SK-N-SH (cell line): ENCODE measurements around the gene DENND6B. TPM values are rescaled to one million over a fixed set of nuclear protein-coding genes. Genes with fewer than 3 reads are reported as not detected.

ENCODE experiments used
- CTCF ChIA-PET: fragments of 300-600, 350-600 bp; formaldehyde crosslinking; extraction: SDS; loops from one replicate; lab custom pipeline; 2021; lab: Yijun Ruan, JAX
- POLR2A ChIA-PET: fragments of 350-600 bp; sonication (Branson Sonifier 250); formaldehyde crosslinking; extraction: SDS; loops from one replicate; lab custom pipeline; 2020; ENCODE audit warnings: antibody characterized with exemption, inconsistent platforms; lab: Yijun Ruan, JAX
- DNase-seq: peaks from one replicate; pipeline ENCODE4 v3.0.0; 2012
- H2AFZ ChIP-seq: fragments of 200-600 bp; sonication (generic); 2 replicates; pipeline ENCODE4 v1.8.1; 2016; ENCODE audit warnings: antibody characterized with exemption, mild to moderate bottlenecking, low read depth
- H3F3A ChIP-seq: fragments of 200-600 bp; sonication (generic); replicated peaks from 2 replicates; pipeline ENCODE3; 2016; ENCODE audit warnings: antibody characterized with exemption, mild to moderate bottlenecking; ENCODE audit not compliant: insufficient read depth
- H3K27ac ChIP-seq, 2 experiments: fragments of 200-500 bp in 1 of 2; fragments of 200-600 bp in 1 of 2; sonication (Bioruptor generic) in 1 of 2; sonication (generic), shearing (Covaris generic) in 1 of 2; 2 replicates each; pipeline versions ENCODE4 v1.5.1 to v1.6.1; 2014 to 2016; ENCODE audit warnings: low read depth in 2 of 2, inconsistent platforms in 1 of 2, low read length in 1 of 2, mild to moderate bottlenecking in 1 of 2, mixed read lengths in 1 of 2
- H3K27me3 ChIP-seq: fragments of 200-600 bp; sonication (generic), shearing (Covaris generic); 2 replicates; pipeline ENCODE4 v1.6.1; 2016; ENCODE audit warnings: mixed run types; ENCODE audit not compliant: insufficient read depth
- H3K36me3 ChIP-seq, 2 experiments: fragments of 200-500 bp in 1 of 2; fragments of 200-600 bp in 1 of 2; sonication (Bioruptor generic) in 1 of 2; sonication (generic) in 1 of 2; replicated peaks in 1 of 2; 2 replicates each; pipeline versions ENCODE3 to v1.5.1; 2014 to 2016; ENCODE audit warnings: low read length in 1 of 2, mild to moderate bottlenecking in 1 of 2; ENCODE audit not compliant: insufficient read depth in 2 of 2, control insufficient read depth in 1 of 2
- H3K4me1 ChIP-seq, 2 experiments: fragments of 200-500 bp in 1 of 2; fragments of 200-600 bp in 1 of 2; sonication (Bioruptor generic) in 1 of 2; sonication (generic), shearing (Covaris generic) in 1 of 2; 2 replicates each; pipeline versions ENCODE4 v1.5.1 to v1.6.1; 2014 to 2016; ENCODE audit warnings: low read depth in 1 of 2, low read length in 1 of 2, mixed run types in 1 of 2; ENCODE audit not compliant: insufficient read depth in 2 of 2, control insufficient read depth in 1 of 2
- H3K4me2 ChIP-seq: fragments of 200-600 bp; sonication (generic), shearing (Covaris generic); 2 replicates; pipeline ENCODE4 v1.6.1; 2017; ENCODE audit warnings: mixed run types
- H3K4me3 ChIP-seq, 2 experiments: fragments of 200-500 bp in 1 of 2; fragments of 200-600 bp in 1 of 2; sonication (Bioruptor generic) in 1 of 2; sonication (generic), shearing (Covaris generic) in 1 of 2; 2 replicates each; pipeline versions ENCODE4 v1.5.1 to v1.8.1; 2014 to 2016; ENCODE audit warnings: low read depth in 2 of 2, inconsistent platforms in 1 of 2, low read length in 1 of 2, mild to moderate bottlenecking in 1 of 2, mixed read lengths in 1 of 2, moderate library complexity in 1 of 2
- H3K79me2 ChIP-seq: fragments of 200-600 bp; sonication (generic); 2 replicates; pipeline ENCODE4 v1.8.1; 2017; ENCODE audit warnings: mild to moderate bottlenecking; ENCODE audit not compliant: insufficient read depth
- H3K9ac ChIP-seq: fragments of 200-600 bp; sonication (generic); 2 replicates; pipeline ENCODE4 v1.6.1; 2017; ENCODE audit warnings: mixed run types
- H3K9me2 ChIP-seq: fragments of 200-600 bp; sonication (generic); 2 replicates; pipeline ENCODE4 v1.6.1; 2017; ENCODE audit warnings: mixed run types
- H3K9me3 ChIP-seq: fragments of 200-600 bp; sonication (generic); 2 replicates; pipeline ENCODE4 v1.6.1; 2017; ENCODE audit warnings: mixed run types, mild to moderate bottlenecking, moderate library complexity
- H4K20me1 ChIP-seq: fragments of 200-600 bp; sonication (generic); 2 replicates; pipeline ENCODE4 v1.6.1; 2017; ENCODE audit warnings: mild to moderate bottlenecking, mixed run types; ENCODE audit not compliant: insufficient read depth
- CHD2 ChIP-seq: fragments of 150-350 bp; IDR thresholded peaks from 2 replicates; pipeline ENCODE4 v1.6.1; 2018; ENCODE audit warnings: low read length; ENCODE audit not compliant: partially characterized antibody
- EZH2phosphoT487 ChIP-seq: fragments of 200-600 bp; sonication (generic); IDR thresholded peaks from 2 replicates; pipeline ENCODE4 v1.6.1; 2017; ENCODE audit warnings: low read depth, mixed run types, mild to moderate bottlenecking, antibody characterized with exemption, moderate library complexity, borderline replicate concordance
- GABPA ChIP-seq: IDR thresholded peaks from 2 replicates; pipeline ENCODE4 v1.4.0; 2012; ENCODE audit warnings: low read depth, mild to moderate bottlenecking
- IRF3 ChIP-seq: fragments of 150-350 bp; IDR thresholded peaks from 2 replicates; pipeline ENCODE4 v1.6.1; 2016; ENCODE audit warnings: mild to moderate bottlenecking, low read depth, low read length
- MXI1 ChIP-seq: IDR thresholded peaks from 2 replicates; pipeline ENCODE4 v1.6.1; 2012; ENCODE audit warnings: mild to moderate bottlenecking, low read depth, low read length, improper control_type of control experiment
- NRF1 ChIP-seq: IDR thresholded peaks from 2 replicates; pipeline ENCODE4 v1.6.1; 2012; ENCODE audit warnings: low read depth, mild to moderate bottlenecking, low read length
- POLR2AphosphoS5 ChIP-seq: IDR thresholded peaks from 2 replicates; pipeline ENCODE4 v1.6.1; 2012; ENCODE audit warnings: low read depth, low read length
- RXRA ChIP-seq: IDR thresholded peaks from 2 replicates; pipeline ENCODE4 v1.4.0; 2012; ENCODE audit warnings: low read depth, mild to moderate bottlenecking, borderline replicate concordance
- TAF1 ChIP-seq: IDR thresholded peaks from 2 replicates; pipeline ENCODE4 v1.6.1; 2012; ENCODE audit warnings: low read depth, mild to moderate bottlenecking, low read length, moderate library complexity, borderline replicate concordance
- YY1 ChIP-seq: IDR thresholded peaks from 2 replicates; pipeline ENCODE4 v1.4.0; 2012; ENCODE audit warnings: low read depth, mild to moderate bottlenecking
- ZBTB33 ChIP-seq: IDR thresholded peaks from 2 replicates; pipeline ENCODE4 v1.4.0; 2012; ENCODE audit warnings: low read depth, borderline replicate concordance
- WGBS: methylation state at CpG from one replicate; pipeline ENCODE4 v1.1.6; 2017; ENCODE audit warnings: low lambda C conversion rate; 5-methylcytosine and 5-hydroxymethylcytosine counted together
- polyA plus RNA-seq, 3 experiments: library from polyadenylated mRNA; depleted of rRNA; stranded (reverse); fragments of >200 nt; gene quantifications; 2 replicates each; pipeline ENCODE4 v1.2.3, GENCODE V29; 2012

Gene DENND6B
- polyA plus RNA-seq, 1 of the 3 experiments (the other 2 are of a cell fraction): 5.6 TPM

GRCh38 chr22:50269970-50270665 is 56.7 kb downstream of the DENND6B start, which contains the start of gene MAPK11:
TSS of gene MAPK11 (minus strand) at chr22:50270380. CDS start at chr22:50270292, 88 bp downstream.
- H4K20me1 ChIP-seq: peaks cover 19% of the 10 kb centered on the region; the same call in 1 of the 2 replicates
- no peaks in the 10 kb centered on the region for H3K27me3 ChIP-seq
- TF ChIP-seq CHD2 (peak; percentile 79), POLR2AphosphoS5 (0 out of 2 replicates have a peak, but pooled peaks have one; percentile 9), ZBTB33 (0 out of 2 replicates have a peak, but pooled peaks have one; percentile 33), TAF1 (0 out of 2 replicates have a peak, but pooled peaks have one; percentile 5), MXI1 (peak; percentile 12; the same call in 1 of the 2 replicates), IRF3 (no peak), GABPA (peak; percentile 58; the same call in 1 of the 2 replicates), EZH2phosphoT487 (no peak), YY1 (no peak)
- TF ChIP-seq, all 33 proteins: peak for 6
- Histone ChIP-seq H3K4me1 (peaks cover 7 to 23% of the 10 kb centered on the region in 2 experiments; a peak in 2 of 4 replicates), H3K9ac (peak within 1 kb of the TSS; percentile 70), H3K9me2 (no peaks in the 10 kb centered on the region), H3K79me2 (no peaks in the 10 kb centered on the region), H3F3A (peaks cover 29% of the 10 kb centered on the region), H3K9me3 (no peaks in the 10 kb centered on the region), H3K36me3 (peaks cover 3 to 17% of the 10 kb centered on the region in 2 experiments), H3K4me3 (peak within 1 kb of the TSS; percentile 60 to 73), H2AFZ (no peak within 1 kb of the TSS), H3K27ac (peak within 1 kb of the TSS; percentile 53 to 85; a peak in 3 of 4 replicates), H3K4me2 (peak within 1 kb of the TSS; percentile 98)
- ChIA-PET POLR2A (interaction anchor here (1.0 kb wide), 1 partner anchor 19 kb away, joined by 4 read pairs; the partner anchor contains the start of gene HDAC10), CTCF (interaction anchor here (11.4 kb wide), 1 partner anchor 18 kb away, joined by 72 read pairs; the partner anchor contains the start of gene HDAC10)
- DNase-seq: peak; percentile 90
- 0% methylated on average over 8 of the region's 92 CpGs for WGBS

DNA sequence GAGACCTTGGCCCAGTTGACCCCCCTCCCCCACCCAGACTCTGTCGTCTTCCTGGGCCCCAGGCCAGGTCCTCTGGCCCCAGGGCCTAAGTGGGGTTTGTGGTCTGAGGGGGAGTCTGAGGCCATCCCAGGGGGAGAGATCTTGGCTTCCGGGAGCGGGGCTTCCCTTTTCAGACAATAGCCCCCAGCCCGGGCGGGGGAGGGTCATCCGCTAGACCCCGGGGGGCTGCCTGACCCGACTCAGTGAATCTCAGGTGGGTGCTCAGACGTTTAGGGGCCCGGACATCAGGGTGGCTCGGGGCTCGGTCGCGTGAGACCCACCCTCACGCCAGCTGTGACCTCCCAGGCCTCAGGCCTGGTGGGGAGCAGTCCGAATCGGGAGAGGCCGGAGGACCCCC is 57.2 kb downstream of the DENND6B start:
- no peaks in the 10 kb centered on the region for H3K9me2 ChIP-seq
- H3K9ac ChIP-seq: peak overlapping the region; percentile 70
- no peaks in the 10 kb centered on the region for H3K27me3 ChIP-seq
- peak overlapping the region; percentile 92 for H3K4me2 ChIP-seq
- H3F3A ChIP-seq: peaks cover 25% of the 10 kb centered on the region
- peak overlapping the region; percentile 60 to 73 for H3K4me3 ChIP-seq
- H3K4me1 ChIP-seq: peaks cover 7 to 23% of the 10 kb centered on the region in 2 experiments; a peak in 2 of 4 replicates
- CTCF ChIA-PET: interaction anchor here (11.4 kb wide), 1 partner anchor 18 kb away, joined by 72 read pairs; the partner anchor contains the start of gene HDAC10
- TF ChIP-seq RXRA (no peak), NRF1 (no peak)
- TF ChIP-seq, all 33 proteins: peak for 0
- Histone ChIP-seq H3K36me3 (peaks cover 0 to 14% of the 10 kb centered on the region in 2 experiments), H3K79me2 (no peaks in the 10 kb centered on the region), H3K27ac (peak overlapping the region in 1 of 2 experiments; percentile 85; a peak in 2 of 4 replicates), H3K9me3 (no peaks in the 10 kb centered on the region), H2AFZ (no peak overlapping the region), H4K20me1 (peaks cover 15% of the 10 kb centered on the region; the same call in 1 of the 2 replicates)
- peak; percentile 68 for DNase-seq
- no CpG with 5 or more reads among the region's 18 CpGs for WGBS
- POLR2A ChIA-PET: interaction anchor here (1.0 kb wide), 1 partner anchor 18 kb away, joined by 4 read pairs; the partner anchor contains the start of gene HDAC10
